GM13976 (cell line): ENCODE measurements around the gene PTPN23.

Experiments used
- DNase-seq: peaks from one replicate; pipeline ENCODE4 v3.0.0; 2012; ENCODE audit warnings: low spot score
- CTCF ChIP-seq: IDR thresholded peaks from 2 replicates; pipeline ENCODE4 v1.5.1; 2012; ENCODE audit warnings: borderline replicate concordance, mild to moderate bottlenecking; ENCODE audit not compliant: insufficient read depth; ENCODE audit errors: extremely low read depth, missing control alignments, control extremely low read depth
- in situ Hi-C: fragments of 300-500 bp; cut with MboI; formaldehyde crosslinking; loops from one replicate; pipeline ENCODE4 v1.12.0; 2022; ENCODE audit warnings: low sequenced_read_pairs, mixed read lengths, inconsistent platforms; ENCODE audit not compliant: unreplicated experiment

Gene PTPN23

GRCh38 chr3:47412842-47413520 is 32.2 kb downstream of the PTPN23 start:
- DNase-seq, result no peak
- TF ChIP-seq CTCF, result no peak
- in situ Hi-C loops, result no loop called here

GRCh38 chr3:47413751-47414150 is 32.9 kb downstream of the PTPN23 start:
- no peak for TF ChIP-seq CTCF
- in situ Hi-C loops, result no loop called here
- DNase-seq, result no peak

- no peak for DNase-seq
- TF ChIP-seq CTCF, result no peak
- in situ Hi-C loops, result no loop called here
Observed at GRCh38 chr3:47414161-47414564, 33.3 kb downstream of the PTPN23 start.

GRCh38 chr3:47414666-47415587 is 34.1 kb downstream of the PTPN23 start:
- DNase-seq, result no peak
- in situ Hi-C loops, result no loop called here
- TF ChIP-seq CTCF, result no peak

- DNase-seq, result no peak
- no peak for TF ChIP-seq CTCF
- in situ Hi-C loops, result no loop called here
Observed at GRCh38 chr3:47416041-47416440, 35.2 kb downstream of the PTPN23 start.

- no peak for TF ChIP-seq CTCF
- no peak for DNase-seq
- in situ Hi-C loops, result no loop called here
Observed at GRCh38 chr3:47418167-47419082, 37.6 kb downstream of the PTPN23 start.
